HuH-7 (cell line): ENCODE results near the gene GCH1.

ENCODE experiments used
- DNase-seq: peaks from one replicate; pipeline ENCODE4 v3.0.0; 2011; ENCODE audit warnings: low spot score

GCH1 gene

DNA sequence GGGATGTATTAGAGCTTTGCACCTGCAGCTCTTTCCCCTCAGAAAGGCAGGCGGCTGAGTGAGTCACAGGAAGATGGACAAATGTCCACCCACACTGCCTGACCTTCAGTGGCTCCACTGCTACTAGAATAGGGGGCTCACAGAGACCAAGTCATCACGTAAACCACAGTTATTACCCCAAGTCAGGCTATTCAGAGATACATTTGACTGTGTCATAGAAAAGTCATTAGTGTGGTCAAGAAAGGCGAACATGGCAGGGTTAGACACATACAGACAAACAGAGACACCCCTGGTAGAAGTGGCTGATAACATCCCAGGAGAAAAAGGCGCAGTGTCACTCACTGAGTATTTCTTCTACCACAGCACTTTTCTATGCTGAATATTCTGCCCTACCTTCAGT is 36.0 kb downstream of the GCH1 start:
- no peak for DNase-seq

DNA sequence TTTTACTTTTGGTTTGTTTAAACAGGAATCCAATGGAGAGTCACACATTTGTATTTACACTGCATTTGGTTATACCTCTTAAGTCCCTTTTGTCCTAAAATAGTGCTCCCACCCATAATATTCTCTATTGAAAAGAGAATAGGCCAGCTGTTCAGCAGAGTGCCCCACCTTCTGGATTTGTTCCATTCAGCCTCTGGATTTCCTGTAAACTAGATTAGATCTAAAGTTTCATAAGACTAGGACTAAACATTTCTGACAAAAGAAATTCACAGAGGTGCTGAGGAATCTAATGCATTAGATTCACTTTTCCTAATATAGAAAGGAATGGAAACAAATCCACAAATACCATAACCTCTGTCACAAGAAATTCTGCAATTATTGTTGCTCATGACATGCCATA is 38.1 kb downstream of the GCH1 start:
- no peak for DNase-seq

DNA sequence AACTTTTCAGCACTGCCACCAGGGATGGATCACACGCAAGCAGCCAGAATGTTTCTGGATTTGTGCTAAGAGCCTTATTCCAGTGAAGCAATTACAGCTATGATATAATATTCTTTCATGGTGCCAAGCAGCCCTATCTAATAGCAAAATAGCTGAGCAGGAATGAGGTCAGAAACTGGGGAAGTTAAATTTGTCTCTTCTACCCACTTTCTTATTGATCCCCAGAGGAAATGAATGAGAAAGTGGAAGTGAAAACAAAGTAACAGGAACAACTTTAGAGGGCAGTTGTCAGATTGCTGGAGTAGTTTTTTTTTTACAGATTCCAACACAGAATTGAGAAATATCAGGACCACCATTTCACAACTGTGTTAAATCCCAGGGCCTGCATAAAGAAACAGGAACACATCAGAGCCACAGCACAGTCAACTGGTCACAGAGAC is 44.8 kb downstream of the GCH1 start:
- DNase-seq, result no peak

DNA sequence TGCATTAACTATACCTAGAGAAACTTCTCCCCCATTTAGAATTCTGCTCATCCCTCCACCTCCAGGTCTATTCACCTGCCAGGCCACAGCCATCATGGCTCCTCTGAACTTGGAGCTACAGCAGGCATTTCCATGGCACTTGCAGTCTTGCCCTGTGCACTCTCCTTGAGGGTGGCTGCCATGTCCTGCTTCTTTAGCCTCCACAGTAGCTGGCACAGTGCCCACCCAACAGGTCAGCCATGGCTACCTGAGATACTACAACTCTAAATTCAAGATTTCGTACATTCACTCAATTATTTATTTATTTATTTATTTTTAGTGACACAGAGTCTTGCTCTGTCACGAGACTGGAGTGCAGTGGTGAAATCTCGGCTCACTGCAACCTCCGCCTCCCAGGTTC is 46.5 kb downstream of the GCH1 start:
- no peak for DNase-seq

DNA sequence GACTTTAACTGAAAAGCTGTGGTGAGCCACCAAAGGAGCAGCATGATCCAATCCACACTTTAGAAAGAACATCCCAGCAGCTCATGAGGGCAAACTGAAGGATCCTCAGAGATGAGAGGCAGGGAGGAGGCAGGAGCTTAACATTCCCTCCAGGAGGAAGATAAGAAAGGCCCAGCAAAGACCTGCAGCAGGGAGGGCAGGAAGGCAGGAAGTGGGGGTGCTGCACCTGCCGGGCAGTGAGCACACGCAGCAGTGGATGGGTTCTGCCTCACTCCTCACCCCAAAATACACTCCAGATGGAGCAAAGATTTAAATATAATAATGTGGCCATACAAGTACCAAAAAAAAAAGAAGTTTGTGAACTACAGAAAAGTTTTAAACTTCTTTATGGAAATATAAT is 48.4 kb downstream of the GCH1 start:
- no peak for DNase-seq

DNA sequence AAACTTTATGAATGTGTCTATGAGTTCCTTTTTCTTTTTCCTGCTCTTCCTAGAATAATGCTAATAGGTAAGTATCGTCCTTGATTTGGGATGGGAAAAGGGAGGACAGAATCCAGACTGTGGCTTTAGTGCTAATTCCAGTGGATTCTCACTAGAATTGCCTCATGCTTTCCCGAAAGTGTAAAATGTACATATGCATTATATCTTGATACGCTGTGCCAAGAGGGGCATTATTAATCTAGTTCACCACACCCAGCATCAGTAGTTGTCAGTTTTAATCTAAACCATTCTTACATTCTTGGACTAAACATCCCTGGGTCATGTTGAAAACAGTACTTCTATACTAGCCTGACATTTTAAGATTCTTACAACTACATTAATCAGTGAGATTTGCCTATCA is 49.3 kb downstream of the GCH1 start:
- DNase-seq, result no peak

DNA sequence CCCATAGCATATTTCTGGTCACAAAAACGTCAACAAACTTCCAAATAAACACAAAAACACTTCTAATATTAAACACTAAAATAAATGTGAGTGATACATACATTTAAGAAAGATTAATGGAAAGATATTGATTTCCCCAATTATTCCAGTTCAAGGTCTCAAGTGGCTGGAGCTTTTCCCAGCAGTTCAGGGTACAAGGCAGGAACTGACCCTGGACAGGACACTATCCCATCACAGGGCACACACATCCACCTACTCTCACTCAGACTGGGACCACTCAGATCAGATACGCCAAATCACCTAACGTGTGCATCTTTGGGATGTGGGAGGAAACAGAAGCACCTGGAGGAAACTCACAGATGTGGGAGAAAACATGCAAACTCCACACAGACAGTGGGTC is 50.4 kb downstream of the GCH1 start:
- no peak for DNase-seq

DNA sequence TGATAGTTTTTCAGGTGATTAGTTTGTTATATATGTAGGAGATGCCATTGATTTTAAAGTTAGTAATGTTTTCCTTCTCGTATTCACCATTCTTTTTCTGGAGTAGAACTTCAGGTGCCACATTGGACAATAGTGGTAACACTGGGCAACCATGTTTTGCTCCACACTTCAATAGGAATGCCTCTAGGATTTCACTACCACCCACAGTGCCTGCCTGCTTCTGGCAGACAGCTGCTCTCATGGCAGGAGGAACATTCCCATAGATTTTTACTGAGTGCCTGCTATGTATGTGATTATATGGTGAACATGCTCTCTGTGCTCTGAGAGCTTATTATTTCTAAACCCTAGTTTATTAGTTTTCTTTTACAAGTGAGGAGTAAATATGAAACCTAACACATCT is 53.7 kb downstream of the GCH1 start:
- DNase-seq, result no peak

DNA sequence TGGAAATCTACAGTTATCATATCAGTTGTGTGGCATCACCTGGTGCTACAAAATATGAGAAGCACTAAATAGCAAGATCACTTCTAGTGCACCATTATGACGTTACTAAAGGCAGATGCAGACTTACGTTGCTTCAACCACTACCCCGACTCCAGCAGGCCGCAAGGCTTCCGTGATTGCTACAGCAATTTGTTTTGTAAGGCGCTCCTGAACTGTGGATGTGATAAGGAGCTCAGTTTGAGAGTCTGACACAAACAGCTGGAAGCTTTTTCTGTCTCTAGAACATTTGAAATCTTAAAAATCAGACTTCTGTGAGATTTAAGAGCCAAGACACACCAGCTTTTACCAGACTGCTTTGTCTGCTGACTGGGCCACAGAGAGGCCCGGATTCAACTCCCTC is 57.0 kb downstream of the GCH1 start:
- DNase-seq, result no peak

DNA sequence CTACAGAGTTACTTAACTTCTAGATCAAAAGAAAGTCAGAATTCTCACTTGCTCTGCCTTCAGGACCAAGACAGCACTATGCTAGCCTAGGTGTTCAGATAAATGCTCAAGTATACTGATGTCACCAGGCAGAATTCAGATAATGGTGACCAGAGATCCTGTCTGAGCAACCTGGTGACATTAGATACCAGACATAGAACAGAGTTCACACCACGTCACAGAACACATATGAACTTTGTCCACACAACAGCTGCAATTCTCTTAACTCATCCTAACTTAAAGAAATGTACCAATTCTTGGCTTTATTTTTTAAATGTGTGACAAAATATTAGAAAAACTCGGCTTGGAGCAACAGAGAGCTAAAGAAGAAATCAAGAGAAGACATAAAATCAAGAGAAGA is 58.1 kb downstream of the GCH1 start:
- no peak for DNase-seq

DNA sequence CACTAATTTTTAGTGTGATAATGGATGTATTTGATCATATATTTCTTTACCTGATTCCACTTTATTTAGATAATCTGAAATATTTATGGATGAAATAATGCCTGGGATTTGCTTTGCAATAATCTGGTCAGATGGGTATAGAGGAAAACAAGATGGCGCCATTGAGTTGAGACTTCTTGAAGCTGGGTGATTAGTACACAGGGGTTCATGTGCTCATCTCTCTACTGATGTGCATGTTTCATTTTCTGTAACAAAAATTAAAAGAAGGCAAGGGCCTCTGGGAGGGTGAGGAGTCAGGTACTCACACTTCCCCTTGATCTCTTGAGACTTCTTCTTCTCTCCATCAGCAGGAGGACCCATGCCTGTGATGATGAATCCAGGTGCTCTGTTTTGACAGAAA is 61.8 kb downstream of the GCH1 start:
- DNase-seq, result no peak

DNA sequence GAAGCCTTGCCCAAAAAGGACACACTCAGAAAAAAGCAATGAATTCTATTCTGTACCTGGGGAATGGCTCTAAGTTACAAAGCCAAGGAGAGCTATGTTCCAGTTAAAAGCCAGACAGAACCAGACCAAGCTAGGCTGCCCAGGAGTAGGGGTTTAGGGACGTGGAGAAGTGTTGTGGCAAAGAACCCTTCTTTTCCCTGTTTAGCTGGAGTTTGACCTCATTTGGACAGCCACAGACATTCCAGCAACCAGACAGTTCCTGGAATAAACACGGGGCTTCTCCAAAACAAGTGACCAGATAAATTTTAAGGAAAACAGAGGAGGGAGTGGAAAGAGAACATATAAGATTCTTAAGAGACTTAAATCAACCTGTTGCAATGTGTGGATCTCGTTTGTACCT is 62.3 kb downstream of the GCH1 start:
- no peak for DNase-seq

DNA sequence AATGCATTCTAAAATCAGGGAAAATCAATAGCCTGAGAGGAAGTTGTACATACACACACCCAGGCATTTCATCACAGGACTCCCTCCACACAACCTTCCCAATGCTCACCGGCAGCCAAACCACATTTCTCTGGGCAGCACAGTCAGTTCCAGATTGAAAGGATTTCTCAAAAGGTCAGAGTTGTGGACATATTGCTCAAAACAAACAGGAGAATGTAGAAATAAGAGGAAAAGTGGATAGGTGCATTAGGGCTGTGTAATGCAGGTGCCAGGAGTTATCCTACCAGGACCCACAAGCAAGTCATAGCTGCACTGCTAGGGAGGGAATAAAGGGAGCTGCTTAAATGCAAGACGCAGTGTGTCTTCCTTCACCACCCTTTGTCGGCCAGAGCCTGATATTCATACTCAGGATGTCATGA is 62.9 kb downstream of the GCH1 start:
- DNase-seq, result peak; percentile 51

DNA sequence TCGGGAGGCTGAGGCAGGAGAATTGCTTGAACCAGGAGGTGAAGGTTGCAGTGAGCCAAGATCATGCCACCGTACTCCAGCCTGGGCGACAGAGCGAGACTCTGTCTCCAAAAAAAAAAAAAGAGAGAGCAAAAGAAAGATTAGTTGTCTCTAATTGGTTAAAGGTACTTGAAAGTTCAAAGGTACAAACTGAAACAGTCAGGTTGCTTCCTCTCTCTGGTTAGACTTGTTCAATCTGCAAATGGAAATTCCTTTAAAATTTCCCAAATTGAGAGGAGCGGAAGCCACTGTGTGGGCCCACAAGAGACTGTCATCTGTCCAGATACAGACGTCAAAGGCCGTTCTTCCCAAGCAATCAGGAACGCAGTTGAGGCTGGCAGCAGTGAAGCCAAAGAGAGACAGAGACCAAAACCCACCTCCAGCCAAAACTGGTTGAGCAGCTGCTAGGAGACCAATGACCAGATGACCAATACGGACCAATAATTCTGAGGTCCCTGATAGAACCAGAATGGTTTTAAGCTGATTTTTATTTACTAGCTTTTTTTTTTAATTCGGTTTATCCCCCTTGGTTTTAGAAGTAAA is 63.6 kb downstream of the GCH1 start:
- no peak for DNase-seq

DNA sequence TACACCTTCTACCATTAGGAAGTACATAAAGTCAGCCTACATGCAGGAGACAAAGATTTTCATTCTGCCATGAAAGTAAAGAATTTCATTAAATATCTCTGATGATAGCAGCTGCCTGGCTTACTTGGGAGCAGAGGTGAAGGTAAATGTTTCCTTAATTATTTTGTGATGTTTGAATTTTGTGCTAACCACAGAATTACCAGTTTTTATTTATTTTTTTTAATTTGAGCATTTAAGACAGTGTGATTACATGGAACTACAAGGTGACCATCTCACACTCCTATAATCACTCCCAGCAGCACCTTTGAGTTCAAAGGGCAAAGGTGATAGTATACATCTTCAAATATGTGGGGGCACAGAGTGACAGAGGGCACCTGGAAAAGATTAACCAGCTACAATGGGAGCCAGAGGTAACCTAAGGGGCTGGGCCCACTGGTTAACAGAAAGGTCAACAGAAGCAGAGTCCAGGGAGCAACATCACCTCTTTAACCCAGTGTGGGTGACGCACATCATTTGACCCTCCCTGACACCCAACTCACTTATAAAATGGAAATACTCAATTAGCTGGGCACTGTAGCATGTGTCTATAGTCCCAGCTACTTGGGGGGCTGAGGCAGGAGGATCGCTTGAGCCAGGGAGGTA is 65.0 kb downstream of the GCH1 start:
- DNase-seq, result peak; percentile 35

DNA sequence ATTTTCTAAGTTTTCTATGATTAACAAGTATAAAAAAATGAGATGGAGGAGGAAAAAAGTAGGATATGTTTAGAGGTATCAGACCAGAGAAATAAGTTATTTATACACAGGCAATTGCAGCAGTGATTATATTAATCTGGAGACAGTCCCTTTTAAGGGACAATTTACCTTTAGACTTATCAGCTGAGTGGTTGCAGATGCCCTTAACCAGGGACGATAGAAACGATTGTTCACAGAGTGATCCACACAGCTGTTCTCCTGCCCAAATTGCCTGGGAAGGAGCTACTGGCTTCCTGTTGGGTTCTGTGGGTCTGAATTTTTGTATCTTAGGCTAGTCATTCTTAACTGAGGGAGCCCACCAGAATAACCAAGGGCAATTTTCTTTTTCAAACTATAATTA is 66.4 kb downstream of the GCH1 start:
- no peak for DNase-seq

DNA sequence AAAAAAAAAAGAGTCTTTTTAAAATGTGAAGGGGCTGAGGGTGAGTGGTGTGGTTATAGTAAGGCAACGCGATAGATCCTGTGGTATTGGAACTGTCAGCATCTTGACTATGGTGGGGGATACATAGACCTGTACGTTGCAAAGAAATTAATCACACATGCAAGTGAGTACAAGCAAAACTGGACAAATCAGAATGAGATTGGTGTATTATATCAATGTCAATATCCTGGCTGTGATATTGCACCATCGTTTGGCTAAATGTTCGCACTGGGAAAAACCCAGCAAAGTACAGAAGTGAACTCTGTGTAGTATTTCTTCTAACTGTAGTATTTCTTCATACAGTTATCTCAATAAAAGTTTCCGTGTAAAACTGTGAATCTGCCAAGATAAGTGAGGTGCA is 67.9 kb downstream of the GCH1 start:
- DNase-seq, result no peak

DNA sequence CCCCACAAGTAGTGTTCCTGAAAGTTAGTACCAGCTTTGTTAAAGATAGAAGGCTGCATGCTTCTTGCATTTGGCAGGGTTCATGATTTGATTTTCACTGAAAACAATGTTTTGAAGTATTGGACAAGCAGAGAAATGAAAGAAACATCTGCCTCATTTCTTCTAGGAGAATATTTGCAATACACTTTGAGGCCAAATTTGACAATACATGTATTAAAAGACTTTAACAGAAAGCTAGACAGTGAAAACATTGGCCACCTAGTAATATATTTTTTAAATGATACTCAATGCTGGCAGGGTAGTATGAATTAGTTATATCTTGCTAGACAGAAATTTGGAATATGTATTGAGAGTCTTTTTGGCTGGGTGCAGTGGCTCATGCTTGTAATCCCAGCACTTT is 68.5 kb downstream of the GCH1 start:
- DNase-seq, result no peak

DNA sequence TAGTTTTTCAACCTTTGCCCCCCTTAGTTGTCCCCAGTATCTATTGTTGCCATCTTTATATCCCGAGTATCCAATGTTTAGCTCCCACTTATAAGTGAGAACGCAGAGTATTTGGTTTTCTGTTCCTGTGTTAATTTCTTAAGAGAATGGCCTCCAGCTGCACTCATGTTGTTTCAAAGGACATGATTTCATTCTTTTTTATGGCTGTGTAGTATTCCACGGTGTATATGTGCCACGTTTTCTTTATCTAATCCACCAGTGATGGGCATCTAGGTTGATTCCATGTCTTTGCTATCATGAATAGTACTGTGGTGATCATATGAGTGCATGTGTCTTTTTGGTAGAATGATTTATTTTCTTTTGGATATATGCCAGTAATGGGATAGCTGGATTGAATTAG is 72.0 kb downstream of the GCH1 start:
- DNase-seq, result no peak

DNA sequence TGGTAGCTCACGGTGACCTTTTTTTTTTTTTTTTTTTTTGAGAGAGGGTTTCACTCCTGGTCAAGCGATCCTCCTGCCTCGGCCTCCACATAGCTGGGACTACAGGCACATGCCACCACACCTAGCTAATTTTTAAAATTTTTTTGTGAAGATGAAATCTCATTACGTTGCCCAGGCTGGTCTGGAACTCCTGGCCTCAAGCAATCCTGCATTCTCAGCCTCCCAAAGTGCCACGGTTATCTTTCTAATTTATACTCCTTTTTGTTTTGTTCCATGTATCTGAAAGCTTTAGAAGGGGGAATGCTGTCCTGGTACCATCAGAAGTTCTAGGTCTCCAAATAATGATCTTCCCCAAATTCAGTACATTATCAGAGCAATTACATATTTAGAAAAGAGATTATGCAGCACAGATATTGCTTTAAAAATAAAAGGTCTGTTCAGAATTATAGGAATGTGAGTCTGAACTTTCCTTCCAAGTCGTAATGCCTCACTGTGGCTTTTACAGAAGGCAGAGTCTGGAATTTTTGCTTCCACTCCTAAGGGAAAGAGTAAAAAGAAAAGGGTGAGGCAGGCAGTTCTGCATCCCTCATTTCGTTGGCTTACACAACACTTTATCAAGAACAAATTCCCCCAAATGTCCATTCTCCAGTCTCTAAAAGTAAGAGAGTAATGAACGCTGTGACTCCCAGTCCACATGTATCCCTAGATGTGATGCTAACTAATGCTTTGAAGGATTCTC is 73.0 kb downstream of the GCH1 start:
- no peak for DNase-seq

DNA sequence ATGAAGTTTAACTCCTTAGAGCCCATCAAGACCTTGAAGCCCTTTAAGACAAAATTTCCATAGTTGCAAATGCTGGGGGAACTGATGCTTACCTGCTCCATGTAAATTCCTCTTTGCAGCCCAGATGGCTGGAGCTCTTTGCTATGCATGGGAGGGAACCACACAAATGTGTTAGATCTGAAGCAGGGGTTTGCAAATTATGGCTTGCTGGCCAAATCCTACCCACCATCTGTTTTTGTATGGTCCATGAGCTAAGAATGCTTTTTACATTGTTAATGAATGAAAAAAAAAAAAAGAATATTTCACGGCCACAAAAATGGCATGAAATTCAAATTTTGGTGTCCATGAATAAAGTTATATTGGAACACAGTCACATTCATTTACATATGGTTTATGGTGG is 74.6 kb downstream of the GCH1 start:
- DNase-seq, result no peak

DNA sequence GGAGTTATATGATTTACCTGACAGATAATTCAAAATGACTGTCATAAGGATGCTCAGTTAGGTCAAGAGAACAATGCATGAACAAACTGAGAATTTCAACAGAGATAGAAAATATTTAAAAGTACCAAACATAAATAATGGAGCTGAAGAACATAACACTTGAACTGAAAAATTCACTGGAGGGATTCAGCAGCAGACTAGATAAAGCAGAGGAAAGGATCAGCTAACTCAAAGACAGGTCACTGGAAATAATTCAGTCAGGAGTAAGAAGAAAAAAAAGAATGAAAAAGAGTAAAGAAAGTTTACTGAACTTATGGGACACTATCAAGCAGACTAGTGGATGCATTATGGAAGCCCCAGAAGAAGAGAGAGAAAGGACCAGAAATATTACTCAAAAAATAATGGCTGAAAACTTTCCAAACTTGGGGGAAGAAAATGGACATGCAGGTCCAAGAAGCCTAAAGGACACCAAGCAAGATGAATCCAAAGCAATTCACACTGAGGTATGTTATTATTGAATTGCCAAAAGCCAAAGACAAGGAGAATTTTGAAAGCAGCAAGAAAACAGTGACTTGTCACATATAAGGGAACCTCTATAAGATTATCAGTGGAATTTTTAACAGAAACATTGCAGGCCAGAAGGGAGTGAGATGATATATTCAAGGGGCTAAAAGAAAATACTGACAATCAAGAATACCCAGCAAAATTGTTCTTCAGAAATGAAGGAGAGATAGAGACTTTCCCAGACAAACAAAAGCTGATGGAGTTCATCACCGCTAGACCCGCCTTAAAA is 78.7 kb downstream of the GCH1 start:
- DNase-seq, result no peak

DNA sequence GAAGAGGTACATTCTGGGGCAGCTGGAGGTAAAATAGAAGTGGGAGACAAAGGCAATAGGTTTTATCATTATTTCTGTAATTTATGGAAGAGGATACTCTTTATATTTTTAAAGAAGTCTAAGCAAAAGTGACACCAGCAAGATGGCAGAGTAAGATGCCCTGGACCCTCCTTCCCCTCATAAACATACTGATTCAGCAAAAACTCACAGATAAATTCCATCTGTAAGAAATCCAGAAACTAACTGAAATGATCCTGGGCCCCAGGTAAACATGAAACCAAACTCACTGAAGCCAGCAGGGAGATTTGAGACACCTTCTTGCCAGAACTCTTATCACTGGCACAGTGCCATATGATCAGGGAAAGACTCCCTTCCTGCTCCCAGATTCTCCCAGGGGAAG is 79.9 kb downstream of the GCH1 start:
- DNase-seq, result no peak
